SK-N-SH (cell line): ENCODE data around the gene FAP. TPM values are rescaled to one million over a fixed set of nuclear protein-coding genes. Genes with fewer than 3 reads are reported as not detected.

Experiments
- CTCF ChIA-PET: fragments of 300-600, 350-600 bp; formaldehyde crosslinking; extraction: SDS; loops from one replicate; lab custom pipeline; 2021; lab: Yijun Ruan, JAX
- POLR2A ChIA-PET: fragments of 350-600 bp; sonication (Branson Sonifier 250); formaldehyde crosslinking; extraction: SDS; loops from one replicate; lab custom pipeline; 2020; ENCODE audit warnings: antibody characterized with exemption, inconsistent platforms; lab: Yijun Ruan, JAX
- DNase-seq: peaks from one replicate; pipeline ENCODE4 v3.0.0; 2012
- H2AFZ ChIP-seq: fragments of 200-600 bp; sonication (generic); 2 replicates; pipeline ENCODE4 v1.8.1; 2016; ENCODE audit warnings: antibody characterized with exemption, mild to moderate bottlenecking, low read depth
- H3F3A ChIP-seq: fragments of 200-600 bp; sonication (generic); replicated peaks from 2 replicates; pipeline ENCODE3; 2016; ENCODE audit warnings: antibody characterized with exemption, mild to moderate bottlenecking; ENCODE audit not compliant: insufficient read depth
- H3K27ac ChIP-seq, 2 experiments: fragments of 200-500 bp in 1 of 2; fragments of 200-600 bp in 1 of 2; sonication (Bioruptor generic) in 1 of 2; sonication (generic), shearing (Covaris generic) in 1 of 2; 2 replicates each; pipeline versions ENCODE4 v1.5.1 to v1.6.1; 2014 to 2016; ENCODE audit warnings: low read depth in 2 of 2, inconsistent platforms in 1 of 2, low read length in 1 of 2, mild to moderate bottlenecking in 1 of 2, mixed read lengths in 1 of 2
- H3K27me3 ChIP-seq: fragments of 200-600 bp; sonication (generic), shearing (Covaris generic); 2 replicates; pipeline ENCODE4 v1.6.1; 2016; ENCODE audit warnings: mixed run types; ENCODE audit not compliant: insufficient read depth
- H3K36me3 ChIP-seq, 2 experiments: fragments of 200-500 bp in 1 of 2; fragments of 200-600 bp in 1 of 2; sonication (Bioruptor generic) in 1 of 2; sonication (generic) in 1 of 2; replicated peaks in 1 of 2; 2 replicates each; pipeline versions ENCODE3 to v1.5.1; 2014 to 2016; ENCODE audit warnings: low read length in 1 of 2, mild to moderate bottlenecking in 1 of 2; ENCODE audit not compliant: insufficient read depth in 2 of 2, control insufficient read depth in 1 of 2
- H3K4me1 ChIP-seq, 2 experiments: fragments of 200-500 bp in 1 of 2; fragments of 200-600 bp in 1 of 2; sonication (Bioruptor generic) in 1 of 2; sonication (generic), shearing (Covaris generic) in 1 of 2; 2 replicates each; pipeline versions ENCODE4 v1.5.1 to v1.6.1; 2014 to 2016; ENCODE audit warnings: low read depth in 1 of 2, low read length in 1 of 2, mixed run types in 1 of 2; ENCODE audit not compliant: insufficient read depth in 2 of 2, control insufficient read depth in 1 of 2
- H3K4me2 ChIP-seq: fragments of 200-600 bp; sonication (generic), shearing (Covaris generic); 2 replicates; pipeline ENCODE4 v1.6.1; 2017; ENCODE audit warnings: mixed run types
- H3K4me3 ChIP-seq, 2 experiments: fragments of 200-500 bp in 1 of 2; fragments of 200-600 bp in 1 of 2; sonication (Bioruptor generic) in 1 of 2; sonication (generic), shearing (Covaris generic) in 1 of 2; 2 replicates each; pipeline versions ENCODE4 v1.5.1 to v1.8.1; 2014 to 2016; ENCODE audit warnings: low read depth in 2 of 2, inconsistent platforms in 1 of 2, low read length in 1 of 2, mild to moderate bottlenecking in 1 of 2, mixed read lengths in 1 of 2, moderate library complexity in 1 of 2
- H3K79me2 ChIP-seq: fragments of 200-600 bp; sonication (generic); 2 replicates; pipeline ENCODE4 v1.8.1; 2017; ENCODE audit warnings: mild to moderate bottlenecking; ENCODE audit not compliant: insufficient read depth
- H3K9ac ChIP-seq: fragments of 200-600 bp; sonication (generic); 2 replicates; pipeline ENCODE4 v1.6.1; 2017; ENCODE audit warnings: mixed run types
- H3K9me2 ChIP-seq: fragments of 200-600 bp; sonication (generic); 2 replicates; pipeline ENCODE4 v1.6.1; 2017; ENCODE audit warnings: mixed run types
- H3K9me3 ChIP-seq: fragments of 200-600 bp; sonication (generic); 2 replicates; pipeline ENCODE4 v1.6.1; 2017; ENCODE audit warnings: mixed run types, mild to moderate bottlenecking, moderate library complexity
- H4K20me1 ChIP-seq: fragments of 200-600 bp; sonication (generic); 2 replicates; pipeline ENCODE4 v1.6.1; 2017; ENCODE audit warnings: mild to moderate bottlenecking, mixed run types; ENCODE audit not compliant: insufficient read depth
- ELF1 ChIP-seq: IDR thresholded peaks from 2 replicates; pipeline ENCODE4 v1.4.0; 2012
- EP300 ChIP-seq, 2 experiments: IDR thresholded peaks; 2 replicates each; pipeline versions ENCODE4 v1.4.0 to v1.6.1; 2012; ENCODE audit warnings: borderline replicate concordance in 1 of 2, low read depth in 1 of 2, low read length in 1 of 2
- FOXJ3 ChIP-seq: sonication (generic); formaldehyde crosslinking; IDR thresholded peaks from 2 replicates; pipeline ENCODE4 v1.5.1; 2020; ENCODE audit warnings: mild to moderate bottlenecking, missing genetic modification reagents
- MEF2A ChIP-seq: IDR thresholded peaks from 2 replicates; pipeline ENCODE4 v1.4.0; 2012; ENCODE audit warnings: low read depth, borderline replicate concordance
- MXI1 ChIP-seq: IDR thresholded peaks from 2 replicates; pipeline ENCODE4 v1.6.1; 2012; ENCODE audit warnings: mild to moderate bottlenecking, low read depth, low read length, improper control_type of control experiment
- RAD21 ChIP-seq: IDR thresholded peaks from 2 replicates; pipeline ENCODE4 v1.6.1; 2012; ENCODE audit warnings: mild to moderate bottlenecking, low read length
- TAF1 ChIP-seq: IDR thresholded peaks from 2 replicates; pipeline ENCODE4 v1.6.1; 2012; ENCODE audit warnings: low read depth, mild to moderate bottlenecking, low read length, moderate library complexity, borderline replicate concordance
- USF1 ChIP-seq: IDR thresholded peaks from 2 replicates; pipeline ENCODE4 v1.4.0; 2012; ENCODE audit warnings: low read depth, borderline replicate concordance
- WGBS: methylation state at CpG from one replicate; pipeline ENCODE4 v1.1.6; 2017; ENCODE audit warnings: low lambda C conversion rate; 5-methylcytosine and 5-hydroxymethylcytosine counted together
- polyA plus RNA-seq, 3 experiments: library from polyadenylated mRNA; depleted of rRNA; stranded (reverse); fragments of >200 nt; gene quantifications; 2 replicates each; pipeline ENCODE4 v1.2.3, GENCODE V29; 2012
- TF ChIP-seq, protein P1 (sequence below): IDR thresholded peaks from 2 replicates; pipeline ENCODE4 v1.4.0; 2012; ENCODE audit warnings: low read depth, borderline replicate concordance

FAP gene
- polyA plus RNA-seq, 1 of the 3 experiments (the other 2 are of a cell fraction), result 36.9 TPM

GRCh38 chr2:162172802-162173370 lies 70.4 kb downstream of the FAP start:
- TF ChIP-seq, protein P1, sequence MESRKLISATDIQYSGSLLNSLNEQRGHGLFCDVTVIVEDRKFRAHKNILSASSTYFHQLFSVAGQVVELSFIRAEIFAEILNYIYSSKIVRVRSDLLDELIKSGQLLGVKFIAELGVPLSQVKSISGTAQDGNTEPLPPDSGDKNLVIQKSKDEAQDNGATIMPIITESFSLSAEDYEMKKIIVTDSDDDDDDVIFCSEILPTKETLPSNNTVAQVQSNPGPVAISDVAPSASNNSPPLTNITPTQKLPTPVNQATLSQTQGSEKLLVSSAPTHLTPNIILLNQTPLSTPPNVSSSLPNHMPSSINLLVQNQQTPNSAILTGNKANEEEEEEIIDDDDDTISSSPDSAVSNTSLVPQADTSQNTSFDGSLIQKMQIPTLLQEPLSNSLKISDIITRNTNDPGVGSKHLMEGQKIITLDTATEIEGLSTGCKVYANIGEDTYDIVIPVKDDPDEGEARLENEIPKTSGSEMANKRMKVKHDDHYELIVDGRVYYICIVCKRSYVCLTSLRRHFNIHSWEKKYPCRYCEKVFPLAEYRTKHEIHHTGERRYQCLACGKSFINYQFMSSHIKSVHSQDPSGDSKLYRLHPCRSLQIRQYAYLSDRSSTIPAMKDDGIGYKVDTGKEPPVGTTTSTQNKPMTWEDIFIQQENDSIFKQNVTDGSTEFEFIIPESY, result no peak
- Histone ChIP-seq H3K27me3 (no peaks in the 10 kb centered on the region), H3K9me3 (no peaks in the 10 kb centered on the region), H3F3A (no peaks in the 10 kb centered on the region), H4K20me1 (no peaks in the 10 kb centered on the region), H3K36me3 (peaks cover 58 to 66% of the 10 kb centered on the region in 2 experiments), H3K9ac (no peak overlapping the region), H3K27ac (no peak overlapping the region), H3K79me2 (no peaks in the 10 kb centered on the region), H3K4me3 (no peak overlapping the region), H3K4me1 (no peaks in the 10 kb centered on the region), H2AFZ (no peak overlapping the region), H3K9me2 (no peaks in the 10 kb centered on the region), H3K4me2 (no peak overlapping the region)
- no peak for DNase-seq
- WGBS, result 81% methylated on average over 1 of the region's 1 CpG
- CTCF ChIA-PET, result no interaction called here
- POLR2A ChIA-PET, result no interaction called here

DNA sequence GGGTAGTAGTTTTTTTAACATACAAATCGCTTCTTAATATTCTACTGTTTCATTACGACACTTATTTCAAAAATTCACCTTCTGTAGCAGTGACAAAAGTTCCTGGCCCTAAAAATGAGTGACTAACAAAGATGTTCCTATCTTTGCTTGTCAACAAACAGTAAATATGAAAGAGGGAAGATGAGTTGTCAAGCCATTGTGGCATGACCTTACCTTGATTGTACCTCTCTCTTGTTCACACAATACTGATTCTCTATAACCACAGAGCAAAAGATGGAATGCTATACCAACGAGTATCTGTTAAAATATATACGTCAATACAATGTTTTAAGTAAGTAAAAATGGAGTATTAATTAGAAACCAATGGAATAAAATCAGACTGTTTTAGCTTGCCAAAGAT lies 76.5 kb downstream of the FAP start:
- H2AFZ ChIP-seq, result no peak overlapping the region
- no peaks in the 10 kb centered on the region for H3K79me2 ChIP-seq
- peaks cover 28 to 32% of the 10 kb centered on the region in 2 experiments for H3K36me3 ChIP-seq
- WGBS, result 86% methylated on average over 4 of the region's 4 CpGs
- no peak for TF ChIP-seq ELF1
- TF ChIP-seq MXI1, result no peak
- no peak for TF ChIP-seq USF1
- no peak for TF ChIP-seq TAF1
- H3K4me1 ChIP-seq, result no peaks in the 10 kb centered on the region
- no peak overlapping the region for H3K4me2 ChIP-seq
- H3K9ac ChIP-seq, result no peak overlapping the region
- H3K27ac ChIP-seq, result no peak overlapping the region
- H3F3A ChIP-seq, result no peaks in the 10 kb centered on the region
- no peak overlapping the region for H3K4me3 ChIP-seq
- no peak for DNase-seq
- no peaks in the 10 kb centered on the region for H4K20me1 ChIP-seq
- H3K9me3 ChIP-seq, result no peaks in the 10 kb centered on the region
- CTCF ChIA-PET, result interaction anchor here (0.9 kb wide), 1 partner anchor 13 kb away, joined by 4 read pairs; no protein-coding TSS in a partner anchor
- H3K9me2 ChIP-seq, result no peaks in the 10 kb centered on the region
- no peaks in the 10 kb centered on the region for H3K27me3 ChIP-seq
- POLR2A ChIA-PET, result no interaction called here

GRCh38 chr2:162166174-162166573 lies 77.1 kb downstream of the FAP start:
- no peaks in the 10 kb centered on the region for H3F3A ChIP-seq
- TF ChIP-seq MEF2A, result no peak
- TF ChIP-seq EP300 (IDR thresholded peaks at IDR 0.05; ENCODE audit: borderline replicate concordance in 1 of 2, low read depth in 1 of 2, low read length in 1 of 2), result no peak
- no peak for TF ChIP-seq RAD21
- no peak for TF ChIP-seq FOXJ3 (CRISPR knock-in tag)
- H3K27ac ChIP-seq, result no peak overlapping the region
- H3K9me3 ChIP-seq, result no peaks in the 10 kb centered on the region
- CTCF ChIA-PET, result interaction anchor here (0.9 kb wide), 1 partner anchor 12 kb away, joined by 4 read pairs; no protein-coding TSS in a partner anchor
- no peak overlapping the region for H2AFZ ChIP-seq
- H3K4me1 ChIP-seq, result no peaks in the 10 kb centered on the region
- no peak overlapping the region for H3K4me3 ChIP-seq
- H4K20me1 ChIP-seq, result no peaks in the 10 kb centered on the region
- DNase-seq, result no peak
- POLR2A ChIA-PET, result no interaction called here
- no peak overlapping the region for H3K9ac ChIP-seq
- no peak overlapping the region for H3K4me2 ChIP-seq
- peaks cover 23 to 27% of the 10 kb centered on the region in 2 experiments for H3K36me3 ChIP-seq
- no peaks in the 10 kb centered on the region for H3K27me3 ChIP-seq
- no peaks in the 10 kb centered on the region for H3K9me2 ChIP-seq
- no peaks in the 10 kb centered on the region for H3K79me2 ChIP-seq
